ENCODE data around the gene RNASEH2A. TPM values are rescaled to one million over a fixed set of nuclear protein-coding genes. Genes with fewer than 3 reads are reported as not detected.

The RNASEH2A gene
- total and polyA plus RNA-seq, 2 of the 13 experiments (the other 11 are each of a cell fraction or from before 2014, with no cell fraction given) = 25.1 to 35.8 TPM

DNA sequence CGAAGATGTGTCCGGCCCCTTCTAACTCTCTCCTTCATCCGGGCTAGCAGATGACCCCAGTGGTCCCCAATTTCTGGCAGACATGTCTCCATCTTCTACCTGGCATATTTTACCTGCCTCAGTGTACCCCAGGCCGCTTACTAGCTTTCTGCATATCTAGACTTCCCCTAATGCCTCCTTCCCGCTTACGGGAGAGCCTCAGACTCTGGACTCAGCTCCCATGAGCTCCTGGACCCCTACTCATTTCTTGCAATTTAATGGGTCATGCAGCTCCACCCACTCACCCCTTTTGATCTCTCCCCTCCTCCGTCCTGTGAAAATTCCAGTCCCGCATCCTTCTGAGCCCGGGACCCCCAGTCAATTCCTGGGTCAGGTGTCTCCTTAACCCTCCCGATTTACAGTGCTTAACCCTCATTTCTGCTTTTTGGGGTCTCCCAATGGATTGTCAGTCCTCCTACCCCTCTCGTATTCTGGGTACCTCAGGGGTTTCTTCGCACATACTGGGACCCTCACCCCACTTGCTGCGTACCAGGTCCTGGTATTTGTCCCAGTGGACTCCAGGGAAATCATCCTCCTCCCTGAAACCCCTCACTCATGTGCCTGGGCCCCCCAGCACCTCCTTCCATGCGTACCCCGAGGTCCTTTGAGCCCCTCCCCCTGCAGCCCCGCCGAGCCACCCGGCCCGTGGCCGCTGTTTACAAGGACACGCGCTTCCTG lies 15.6 kb upstream of the RNASEH2A start (continued):
- TF ChIP-seq, protein P1, sequence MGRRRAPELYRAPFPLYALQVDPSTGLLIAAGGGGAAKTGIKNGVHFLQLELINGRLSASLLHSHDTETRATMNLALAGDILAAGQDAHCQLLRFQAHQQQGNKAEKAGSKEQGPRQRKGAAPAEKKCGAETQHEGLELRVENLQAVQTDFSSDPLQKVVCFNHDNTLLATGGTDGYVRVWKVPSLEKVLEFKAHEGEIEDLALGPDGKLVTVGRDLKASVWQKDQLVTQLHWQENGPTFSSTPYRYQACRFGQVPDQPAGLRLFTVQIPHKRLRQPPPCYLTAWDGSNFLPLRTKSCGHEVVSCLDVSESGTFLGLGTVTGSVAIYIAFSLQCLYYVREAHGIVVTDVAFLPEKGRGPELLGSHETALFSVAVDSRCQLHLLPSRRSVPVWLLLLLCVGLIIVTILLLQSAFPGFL (CRISPR knock-in tag; IDR thresholded peaks at IDR 0.05) = no peak
- TF ChIP-seq ZNF3 (CRISPR knock-in tag; IDR thresholded peaks at IDR 0.05) = no peak
- TF ChIP-seq ZNF550 (CRISPR knock-in tag; IDR thresholded peaks at IDR 0.05; ENCODE audit: borderline replicate concordance) = no peak
- TF ChIP-seq CHCHD3 (CRISPR knock-in tag; IDR thresholded peaks at IDR 0.05) = no peak
- no peak for TF ChIP-seq POLR2AphosphoS5 (IDR thresholded peaks at IDR 0.05; ENCODE audit: low read depth, low read length)
- TF ChIP-seq, protein P2, sequence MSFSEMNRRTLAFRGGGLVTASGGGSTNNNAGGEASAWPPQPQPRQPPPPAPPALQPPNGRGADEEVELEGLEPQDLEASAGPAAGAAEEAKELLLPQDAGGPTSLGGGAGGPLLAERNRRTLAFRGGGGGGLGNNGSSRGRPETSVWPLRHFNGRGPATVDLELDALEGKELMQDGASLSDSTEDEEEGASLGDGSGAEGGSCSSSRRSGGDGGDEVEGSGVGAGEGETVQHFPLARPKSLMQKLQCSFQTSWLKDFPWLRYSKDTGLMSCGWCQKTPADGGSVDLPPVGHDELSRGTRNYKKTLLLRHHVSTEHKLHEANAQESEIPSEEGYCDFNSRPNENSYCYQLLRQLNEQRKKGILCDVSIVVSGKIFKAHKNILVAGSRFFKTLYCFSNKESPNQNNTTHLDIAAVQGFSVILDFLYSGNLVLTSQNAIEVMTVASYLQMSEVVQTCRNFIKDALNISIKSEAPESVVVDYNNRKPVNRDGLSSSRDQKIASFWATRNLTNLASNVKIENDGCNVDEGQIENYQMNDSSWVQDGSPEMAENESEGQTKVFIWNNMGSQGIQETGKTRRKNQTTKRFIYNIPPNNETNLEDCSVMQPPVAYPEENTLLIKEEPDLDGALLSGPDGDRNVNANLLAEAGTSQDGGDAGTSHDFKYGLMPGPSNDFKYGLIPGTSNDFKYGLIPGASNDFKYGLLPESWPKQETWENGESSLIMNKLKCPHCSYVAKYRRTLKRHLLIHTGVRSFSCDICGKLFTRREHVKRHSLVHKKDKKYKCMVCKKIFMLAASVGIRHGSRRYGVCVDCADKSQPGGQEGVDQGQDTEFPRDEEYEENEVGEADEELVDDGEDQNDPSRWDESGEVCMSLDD (CRISPR knock-in tag; IDR thresholded peaks at IDR 0.05; ENCODE audit: borderline replicate concordance) = peak; percentile 79; the same call in 1 of the 2 replicates
- TF ChIP-seq DNMT1 (CRISPR knock-in tag; IDR thresholded peaks at IDR 0.05) = no peak
- TF ChIP-seq BHLHE40 (IDR thresholded peaks at IDR 0.05; ENCODE audit: low read length) = no peak
- TF ChIP-seq, protein P3, sequence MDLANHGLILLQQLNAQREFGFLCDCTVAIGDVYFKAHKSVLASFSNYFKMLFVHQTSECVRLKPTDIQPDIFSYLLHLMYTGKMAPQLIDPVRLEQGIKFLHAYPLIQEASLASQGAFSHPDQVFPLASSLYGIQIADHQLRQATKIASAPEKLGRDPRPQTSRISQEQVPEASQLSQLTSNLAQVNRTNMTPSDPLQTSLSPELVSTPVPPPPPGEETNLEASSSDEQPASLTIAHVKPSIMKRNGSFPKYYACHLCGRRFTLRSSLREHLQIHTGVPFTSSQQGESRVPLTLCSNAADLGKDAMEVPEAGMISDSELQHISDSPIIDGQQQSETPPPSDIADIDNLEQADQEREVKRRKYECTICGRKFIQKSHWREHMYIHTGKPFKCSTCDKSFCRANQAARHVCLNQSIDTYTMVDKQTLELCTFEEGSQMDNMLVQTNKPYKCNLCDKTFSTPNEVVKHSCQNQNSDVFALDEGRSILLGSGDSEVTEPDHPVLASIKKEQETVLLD (CRISPR knock-in tag; IDR thresholded peaks at IDR 0.05; ENCODE audit: low read depth) = peak; percentile 63
- TF ChIP-seq, protein P4, sequence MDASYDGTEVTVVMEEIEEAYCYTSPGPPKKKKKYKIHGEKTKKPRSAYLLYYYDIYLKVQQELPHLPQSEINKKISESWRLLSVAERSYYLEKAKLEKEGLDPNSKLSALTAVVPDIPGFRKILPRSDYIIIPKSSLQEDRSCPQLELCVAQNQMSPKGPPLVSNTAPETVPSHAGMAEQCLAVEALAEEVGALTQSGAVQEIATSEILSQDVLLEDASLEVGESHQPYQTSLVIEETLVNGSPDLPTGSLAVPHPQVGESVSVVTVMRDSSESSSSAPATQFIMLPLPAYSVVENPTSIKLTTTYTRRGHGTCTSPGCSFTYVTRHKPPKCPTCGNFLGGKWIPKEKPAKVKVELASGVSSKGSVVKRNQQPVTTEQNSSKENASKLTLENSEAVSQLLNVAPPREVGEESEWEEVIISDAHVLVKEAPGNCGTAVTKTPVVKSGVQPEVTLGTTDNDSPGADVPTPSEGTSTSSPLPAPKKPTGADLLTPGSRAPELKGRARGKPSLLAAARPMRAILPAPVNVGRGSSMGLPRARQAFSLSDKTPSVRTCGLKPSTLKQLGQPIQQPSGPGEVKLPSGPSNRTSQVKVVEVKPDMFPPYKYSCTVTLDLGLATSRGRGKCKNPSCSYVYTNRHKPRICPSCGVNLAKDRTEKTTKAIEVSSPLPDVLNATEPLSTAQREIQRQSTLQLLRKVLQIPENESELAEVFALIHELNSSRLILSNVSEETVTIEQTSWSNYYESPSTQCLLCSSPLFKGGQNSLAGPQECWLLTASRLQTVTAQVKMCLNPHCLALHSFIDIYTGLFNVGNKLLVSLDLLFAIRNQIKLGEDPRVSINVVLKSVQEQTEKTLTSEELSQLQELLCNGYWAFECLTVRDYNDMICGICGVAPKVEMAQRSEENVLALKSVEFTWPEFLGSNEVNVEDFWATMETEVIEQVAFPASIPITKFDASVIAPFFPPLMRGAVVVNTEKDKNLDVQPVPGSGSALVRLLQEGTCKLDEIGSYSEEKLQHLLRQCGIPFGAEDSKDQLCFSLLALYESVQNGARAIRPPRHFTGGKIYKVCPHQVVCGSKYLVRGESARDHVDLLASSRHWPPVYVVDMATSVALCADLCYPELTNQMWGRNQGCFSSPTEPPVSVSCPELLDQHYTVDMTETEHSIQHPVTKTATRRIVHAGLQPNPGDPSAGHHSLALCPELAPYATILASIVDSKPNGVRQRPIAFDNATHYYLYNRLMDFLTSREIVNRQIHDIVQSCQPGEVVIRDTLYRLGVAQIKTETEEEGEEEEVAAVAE (CRISPR knock-in tag; IDR thresholded peaks at IDR 0.05; ENCODE audit: borderline replicate concordance) = no peak
- peak; percentile 73; the same call in 1 of the 2 replicates for TF ChIP-seq TOPORS (CRISPR knock-in tag; IDR thresholded peaks at IDR 0.05)
- TF ChIP-seq, protein P5, sequence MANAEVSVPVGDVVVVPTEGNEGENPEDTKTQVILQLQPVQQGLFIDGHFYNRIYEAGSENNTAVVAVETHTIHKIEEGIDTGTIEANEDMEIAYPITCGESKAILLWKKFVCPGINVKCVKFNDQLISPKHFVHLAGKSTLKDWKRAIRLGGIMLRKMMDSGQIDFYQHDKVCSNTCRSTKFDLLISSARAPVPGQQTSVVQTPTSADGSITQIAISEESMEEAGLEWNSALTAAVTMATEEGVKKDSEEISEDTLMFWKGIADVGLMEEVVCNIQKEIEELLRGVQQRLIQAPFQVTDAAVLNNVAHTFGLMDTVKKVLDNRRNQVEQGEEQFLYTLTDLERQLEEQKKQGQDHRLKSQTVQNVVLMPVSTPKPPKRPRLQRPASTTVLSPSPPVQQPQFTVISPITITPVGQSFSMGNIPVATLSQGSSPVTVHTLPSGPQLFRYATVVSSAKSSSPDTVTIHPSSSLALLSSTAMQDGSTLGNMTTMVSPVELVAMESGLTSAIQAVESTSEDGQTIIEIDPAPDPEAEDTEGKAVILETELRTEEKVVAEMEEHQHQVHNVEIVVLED (CRISPR knock-in tag; IDR thresholded peaks at IDR 0.05; ENCODE audit: borderline replicate concordance) = no peak
